ENCODE results near the gene UQCRFS1. TPM values are rescaled to one million over a fixed set of nuclear protein-coding genes. Genes with fewer than 3 reads are reported as not detected.

UQCRFS1 gene
- polyA plus RNA-seq, 1 donor (not counting 4 experiments of a cell fraction or from before 2014, with no cell fraction given), result 60.0 TPM

DNA sequence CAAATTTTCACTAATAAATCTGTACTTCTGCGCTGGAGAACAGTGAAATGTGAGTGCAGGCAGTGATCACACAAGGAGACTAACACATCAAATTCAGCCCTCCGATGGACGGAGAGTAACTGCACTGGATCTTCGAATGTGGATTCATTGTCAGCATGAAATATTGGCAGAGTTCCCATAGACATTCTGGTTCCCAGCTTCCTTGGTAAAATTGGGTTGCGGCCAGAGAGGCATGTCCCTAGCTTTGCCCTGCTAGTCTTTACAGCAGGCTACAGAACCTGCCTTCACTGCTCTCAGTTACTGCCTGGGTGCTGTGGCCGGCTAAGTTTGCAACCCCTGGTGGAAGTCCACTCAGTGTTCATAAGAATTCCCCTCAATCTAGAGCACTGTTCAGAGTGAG, 32.3 kb upstream of the UQCRFS1 start:
- Histone ChIP-seq H3K36me3 (ENCODE audit: control insufficient read depth in 2 of 2, extremely low read depth in 1 of 2, insufficient read depth in 2 of 2, low read length in 2 of 2) (no peaks in the 10 kb centered on the region), H4K20me1 (ENCODE audit: control insufficient read depth, extremely low read depth, insufficient read depth, low read length) (no peaks in the 10 kb centered on the region), H3K4me2 (ENCODE audit: control insufficient read depth, extremely low read depth, insufficient read depth, low read depth, low read length) (no peak overlapping the region), H3K4me1 (ENCODE audit: control insufficient read depth, extremely low read depth, insufficient read depth, low read length) (no peaks in the 10 kb centered on the region), H3K79me2 (ENCODE audit: control insufficient read depth, insufficient read depth, low read length) (no peaks in the 10 kb centered on the region), H2AFZ (ENCODE audit: control insufficient read depth, low read length) (no peak overlapping the region), H3K27me3 (ENCODE audit: control insufficient read depth, extremely low read depth, insufficient read depth, low read length) (no peaks in the 10 kb centered on the region), H3K9me3 (ENCODE audit: control insufficient read depth, low read depth, low read length) (no peaks in the 10 kb centered on the region), H3K9me1 (ENCODE audit: control insufficient read depth, extremely low read depth, insufficient read depth, low read length) (no peaks in the 10 kb centered on the region), H3K9ac (ENCODE audit: control insufficient read depth, extremely low read depth, insufficient read depth, low read length) (no peak overlapping the region), H3K4me3 (ENCODE audit: control insufficient read depth in 2 of 3, extremely low read depth in 1 of 3, insufficient read depth in 2 of 3, low read depth in 1 of 3, low read length in 3 of 3) (no peak overlapping the region), H3K27ac (ENCODE audit: control insufficient read depth, insufficient read depth, low read length) (no peak overlapping the region)
- no peak for FAIRE-seq
- TF ChIP-seq EZH2 (IDR thresholded peaks at IDR 0.05; ENCODE audit: low read length), result no peak
- TF ChIP-seq, protein P1, sequence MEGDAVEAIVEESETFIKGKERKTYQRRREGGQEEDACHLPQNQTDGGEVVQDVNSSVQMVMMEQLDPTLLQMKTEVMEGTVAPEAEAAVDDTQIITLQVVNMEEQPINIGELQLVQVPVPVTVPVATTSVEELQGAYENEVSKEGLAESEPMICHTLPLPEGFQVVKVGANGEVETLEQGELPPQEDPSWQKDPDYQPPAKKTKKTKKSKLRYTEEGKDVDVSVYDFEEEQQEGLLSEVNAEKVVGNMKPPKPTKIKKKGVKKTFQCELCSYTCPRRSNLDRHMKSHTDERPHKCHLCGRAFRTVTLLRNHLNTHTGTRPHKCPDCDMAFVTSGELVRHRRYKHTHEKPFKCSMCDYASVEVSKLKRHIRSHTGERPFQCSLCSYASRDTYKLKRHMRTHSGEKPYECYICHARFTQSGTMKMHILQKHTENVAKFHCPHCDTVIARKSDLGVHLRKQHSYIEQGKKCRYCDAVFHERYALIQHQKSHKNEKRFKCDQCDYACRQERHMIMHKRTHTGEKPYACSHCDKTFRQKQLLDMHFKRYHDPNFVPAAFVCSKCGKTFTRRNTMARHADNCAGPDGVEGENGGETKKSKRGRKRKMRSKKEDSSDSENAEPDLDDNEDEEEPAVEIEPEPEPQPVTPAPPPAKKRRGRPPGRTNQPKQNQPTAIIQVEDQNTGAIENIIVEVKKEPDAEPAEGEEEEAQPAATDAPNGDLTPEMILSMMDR (optimal IDR thresholded peaks at IDR 0.05 in 1 of 3, IDR thresholded peaks at IDR 0.05 in 1 of 3, conservative IDR thresholded peaks at IDR 0.05 in 1 of 3; ENCODE audit: extremely low read depth in 1 of 3, insufficient read depth in 2 of 3, low read length in 3 of 3), result no peak
- dilution Hi-C loops (cut with MboI; ENCODE audit: extremely low pct_ligation_motif_present, low sequenced_read_pairs), result no loop called here
- DNase-seq (ENCODE audit: low read depth, low spot score), result no peak

DNA sequence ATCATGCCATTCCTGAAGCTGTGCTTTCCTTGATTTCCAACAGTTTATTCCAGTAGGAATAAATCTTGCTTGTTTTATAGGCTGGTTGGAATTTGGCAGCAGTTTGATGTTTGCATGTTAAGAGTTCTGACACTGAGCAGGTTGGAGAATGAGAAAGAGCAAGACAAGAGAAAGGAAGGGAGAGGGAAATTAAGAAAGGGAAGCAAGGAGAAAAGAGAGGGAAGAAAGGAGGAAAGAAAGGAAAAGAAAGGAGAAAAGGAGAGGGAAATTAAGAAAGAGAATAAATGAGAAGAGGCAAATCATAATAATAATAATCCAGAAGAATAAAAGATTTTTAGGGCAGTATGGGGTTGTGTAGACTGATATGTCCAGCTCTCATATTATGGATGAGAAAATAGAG, 28.4 kb upstream of the UQCRFS1 start:
- no peak for DNase-seq (ENCODE audit: low read depth, low spot score)
- Histone ChIP-seq H3K4me1 (ENCODE audit: control insufficient read depth, extremely low read depth, insufficient read depth, low read length) (no peaks in the 10 kb centered on the region), H3K9me3 (ENCODE audit: control insufficient read depth, low read depth, low read length) (no peaks in the 10 kb centered on the region), H3K36me3 (ENCODE audit: control insufficient read depth in 2 of 2, extremely low read depth in 1 of 2, insufficient read depth in 2 of 2, low read length in 2 of 2) (no peaks in the 10 kb centered on the region), H3K9ac (ENCODE audit: control insufficient read depth, extremely low read depth, insufficient read depth, low read length) (no peak overlapping the region), H2AFZ (ENCODE audit: control insufficient read depth, low read length) (no peak overlapping the region), H3K4me2 (ENCODE audit: control insufficient read depth, extremely low read depth, insufficient read depth, low read depth, low read length) (no peak overlapping the region), H3K4me3 (ENCODE audit: control insufficient read depth in 2 of 3, extremely low read depth in 1 of 3, insufficient read depth in 2 of 3, low read depth in 1 of 3, low read length in 3 of 3) (no peak overlapping the region), H4K20me1 (ENCODE audit: control insufficient read depth, extremely low read depth, insufficient read depth, low read length) (no peaks in the 10 kb centered on the region), H3K9me1 (ENCODE audit: control insufficient read depth, extremely low read depth, insufficient read depth, low read length) (no peaks in the 10 kb centered on the region), H3K27me3 (ENCODE audit: control insufficient read depth, extremely low read depth, insufficient read depth, low read length) (no peaks in the 10 kb centered on the region), H3K27ac (ENCODE audit: control insufficient read depth, insufficient read depth, low read length) (no peak overlapping the region), H3K79me2 (ENCODE audit: control insufficient read depth, insufficient read depth, low read length) (no peaks in the 10 kb centered on the region)
- no peak for FAIRE-seq
- TF ChIP-seq, protein P1 (optimal IDR thresholded peaks at IDR 0.05 in 1 of 3, IDR thresholded peaks at IDR 0.05 in 1 of 3, conservative IDR thresholded peaks at IDR 0.05 in 1 of 3; ENCODE audit: extremely low read depth in 1 of 3, insufficient read depth in 2 of 3, low read length in 3 of 3), result no peak
- TF ChIP-seq EZH2 (IDR thresholded peaks at IDR 0.05; ENCODE audit: low read length), result no peak
- dilution Hi-C loops (cut with MboI; ENCODE audit: extremely low pct_ligation_motif_present, low sequenced_read_pairs), result no loop called here
